NCI-H187 treated with DMSO at 0.1 percent for 48 hours (cell line): ENCODE results near the gene GPD2.
A peak's percentile ranks its signal among the peaks of the same experiment; 100 is the strongest.

ENCODE experiments used
- DNase-seq: peaks from one replicate; lab custom pipeline; 2025; lab: John Stamatoyannopoulos, UW

GPD2 gene

GRCh38 chr2:156435718-156436496 is at the start of gene GPD2:
Gene GPD2 (plus strand): TSS chr2:156436379. CDS start chr2:156476106, 39,727 bp downstream.
- DNase-seq: no peak

- DNase-seq: no peak
Measured at GRCh38 chr2:156394033-156394741, 42.0 kb upstream of the GPD2 start.

GRCh38 chr2:156396126-156396525 is 40.1 kb upstream of the GPD2 start:
- DNase-seq: no peak

- DNase-seq: no peak
Measured at GRCh38 chr2:156397229-156397628, 39.0 kb upstream of the GPD2 start.

GRCh38 chr2:156398176-156398575 is 38.0 kb upstream of the GPD2 start:
- DNase-seq: no peak

GRCh38 chr2:156399224-156399949 is 36.8 kb upstream of the GPD2 start:
- no peak for DNase-seq

GRCh38 chr2:156399950-156400705 is 36.1 kb upstream of the GPD2 start:
- no peak for DNase-seq

GRCh38 chr2:156400706-156401678 is 35.2 kb upstream of the GPD2 start:
- DNase-seq: peak; percentile 6

GRCh38 chr2:156401861-156402260 is 34.3 kb upstream of the GPD2 start:
- DNase-seq: no peak

- DNase-seq: no peak
Measured at GRCh38 chr2:156405586-156405985, 30.6 kb upstream of the GPD2 start.

DNA sequence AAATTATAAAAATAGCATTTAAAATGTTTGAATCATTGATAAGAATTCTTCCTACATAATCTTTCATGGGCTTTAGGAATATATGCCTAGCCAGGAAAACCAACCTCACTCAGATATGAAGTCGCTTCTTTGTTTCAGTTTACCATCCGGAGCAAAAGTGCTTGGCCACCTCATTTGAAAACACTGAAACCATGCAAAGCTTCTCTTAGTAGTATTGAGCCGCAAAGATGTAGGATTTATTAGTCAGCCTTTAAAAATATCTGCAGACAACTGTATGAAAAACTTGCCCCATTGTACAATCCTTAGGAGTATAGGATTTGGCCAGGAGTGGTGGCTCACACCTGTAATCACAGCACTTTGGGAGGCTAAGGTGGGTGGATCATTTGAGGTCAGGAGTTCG is 24.3 kb upstream of the GPD2 start:
- DNase-seq: no peak

GRCh38 chr2:156421851-156422250 is 14.3 kb upstream of the GPD2 start:
- DNase-seq: no peak

GRCh38 chr2:156423674-156424282 is 12.4 kb upstream of the GPD2 start:
- no peak for DNase-seq

- DNase-seq: no peak
Measured at GRCh38 chr2:156427074-156427473, 9.1 kb upstream of the GPD2 start.

- no peak for DNase-seq
Measured at GRCh38 chr2:156429211-156429610, 7.0 kb upstream of the GPD2 start.

GRCh38 chr2:156430236-156430979 is 5.8 kb upstream of the GPD2 start:
- no peak for DNase-seq

DNA sequence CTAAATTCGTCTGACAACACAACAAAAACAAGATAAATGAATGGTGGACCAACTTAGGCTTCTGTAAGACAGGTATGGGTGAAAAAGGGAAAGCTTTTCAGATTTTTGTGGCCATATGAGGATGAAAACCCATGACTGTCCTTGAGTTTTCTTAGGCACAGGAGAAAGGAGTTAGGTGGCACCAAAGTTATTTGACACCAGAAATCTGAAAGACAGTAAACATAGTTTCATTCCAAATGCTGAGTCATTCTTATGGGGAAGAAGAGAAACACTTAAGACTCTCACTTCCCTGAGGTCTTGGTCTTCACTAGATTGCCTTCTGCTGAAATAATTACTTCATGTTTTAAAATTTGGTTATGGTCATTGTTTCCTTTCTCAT is 5.2 kb upstream of the GPD2 start:
- DNase-seq: no peak

GRCh38 chr2:156434461-156435291 is 1.5 kb upstream of the GPD2 start:
- no peak for DNase-seq

DNA sequence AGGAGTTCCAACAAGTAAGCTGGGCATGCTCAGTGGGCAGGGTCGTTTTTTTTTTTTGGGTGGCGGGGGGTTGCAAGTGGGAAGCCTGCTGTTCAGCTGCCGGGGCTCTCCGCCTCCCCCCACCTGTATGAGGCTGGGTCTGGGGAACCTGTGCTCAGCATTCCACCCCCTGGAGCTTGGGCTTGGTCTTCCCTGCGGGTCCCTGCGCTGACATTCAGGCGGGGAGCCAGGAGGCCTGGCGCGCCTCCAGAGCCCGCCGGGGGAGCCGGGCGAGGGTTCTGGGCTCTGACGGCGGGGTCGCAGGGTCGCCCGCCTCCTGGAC is 822 bp upstream of the GPD2 start:
- no peak for DNase-seq
